ENCODE measurements around the gene TMEM235. TPM values are rescaled to one million over a fixed set of nuclear protein-coding genes. Genes with fewer than 3 reads are reported as not detected.

The TMEM235 gene
- total and polyA plus RNA-seq, 2 donors (not counting 3 experiments of a cell fraction or from before 2014, with no cell fraction given) = 0.04 to 0.38 TPM

DNA sequence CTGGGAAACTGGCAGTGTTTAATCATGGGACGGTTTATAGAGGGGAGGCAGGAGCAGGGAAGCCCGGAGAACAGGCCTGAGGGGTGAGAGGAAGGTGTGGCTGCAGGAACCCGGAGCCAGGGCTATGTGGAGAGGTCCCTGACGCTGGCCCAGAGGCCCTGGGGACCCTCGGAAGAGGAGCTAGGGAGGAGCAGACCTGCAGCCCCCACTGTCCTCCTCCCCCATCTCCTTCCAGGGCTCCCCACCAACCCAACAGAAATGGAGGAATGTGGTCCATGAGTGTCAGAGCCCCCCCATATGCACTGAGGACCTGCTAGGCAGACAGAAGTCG lies 20.3 kb downstream of the TMEM235 start:
- DNase-seq (ENCODE audit: low read depth, low spot score) = no peak
- no TSS peak for BruUV-seq (replicated peaks)
- Histone ChIP-seq H2AFZ (ENCODE audit: low read depth, low read length) (no peak overlapping the region), H3K27me3 (ENCODE audit: control insufficient read depth in 2 of 2, insufficient read depth in 2 of 2, low read length in 2 of 2) (no peaks in the 10 kb centered on the region), H3K4me1 (ENCODE audit: control insufficient read depth, extremely low read depth, insufficient read depth, low read length) (peaks cover 4% of the 10 kb centered on the region), H3K79me2 (ENCODE audit: control insufficient read depth, insufficient read depth, low read length) (no peaks in the 10 kb centered on the region), H3K4me2 (ENCODE audit: insufficient read depth, low read length) (no peak overlapping the region), H3K9ac (replicated peaks; ENCODE audit: extremely low read depth, insufficient read depth, low read length) (no peak overlapping the region), H3K9me3 (replicated peaks; ENCODE audit: control insufficient read depth, insufficient read depth, low read length) (no peaks in the 10 kb centered on the region), H3K9me1 (replicated peaks; ENCODE audit: control insufficient read depth, extremely low read depth, insufficient read depth, low read length) (no peaks in the 10 kb centered on the region), H4K20me1 (replicated peaks; ENCODE audit: control insufficient read depth, extremely low read depth, insufficient read depth, low read length) (no peaks in the 10 kb centered on the region), H3K36me3 (ENCODE audit: control insufficient read depth in 2 of 2, extremely low read depth in 1 of 2, insufficient read depth in 2 of 2, low read length in 2 of 2) (no peaks in the 10 kb centered on the region), H3K4me3 (replicated peaks in 1 of 3; ENCODE audit: insufficient read depth in 1 of 3, low read depth in 1 of 3, low read length in 3 of 3) (no peak overlapping the region), H3K27ac (ENCODE audit: insufficient read depth, low read depth, low read length) (no peak overlapping the region)
- FAIRE-seq = no peak
- TF ChIP-seq FOS (IDR thresholded peaks at IDR 0.05; ENCODE audit: borderline replicate concordance, insufficient read depth, low read length) = no peak
- TF ChIP-seq, protein P1, sequence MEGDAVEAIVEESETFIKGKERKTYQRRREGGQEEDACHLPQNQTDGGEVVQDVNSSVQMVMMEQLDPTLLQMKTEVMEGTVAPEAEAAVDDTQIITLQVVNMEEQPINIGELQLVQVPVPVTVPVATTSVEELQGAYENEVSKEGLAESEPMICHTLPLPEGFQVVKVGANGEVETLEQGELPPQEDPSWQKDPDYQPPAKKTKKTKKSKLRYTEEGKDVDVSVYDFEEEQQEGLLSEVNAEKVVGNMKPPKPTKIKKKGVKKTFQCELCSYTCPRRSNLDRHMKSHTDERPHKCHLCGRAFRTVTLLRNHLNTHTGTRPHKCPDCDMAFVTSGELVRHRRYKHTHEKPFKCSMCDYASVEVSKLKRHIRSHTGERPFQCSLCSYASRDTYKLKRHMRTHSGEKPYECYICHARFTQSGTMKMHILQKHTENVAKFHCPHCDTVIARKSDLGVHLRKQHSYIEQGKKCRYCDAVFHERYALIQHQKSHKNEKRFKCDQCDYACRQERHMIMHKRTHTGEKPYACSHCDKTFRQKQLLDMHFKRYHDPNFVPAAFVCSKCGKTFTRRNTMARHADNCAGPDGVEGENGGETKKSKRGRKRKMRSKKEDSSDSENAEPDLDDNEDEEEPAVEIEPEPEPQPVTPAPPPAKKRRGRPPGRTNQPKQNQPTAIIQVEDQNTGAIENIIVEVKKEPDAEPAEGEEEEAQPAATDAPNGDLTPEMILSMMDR (IDR thresholded peaks at IDR 0.05; ENCODE audit: extremely low read depth in 1 of 2, insufficient read depth in 1 of 2, low read depth in 1 of 2, low read length in 2 of 2) = no peak
- TF ChIP-seq POLR2AphosphoS5 (IDR thresholded peaks at IDR 0.05; ENCODE audit: insufficient read depth, low read depth, low read length) = no peak
- TF ChIP-seq EZH2 (IDR thresholded peaks at IDR 0.05; ENCODE audit: borderline replicate concordance, low read depth, low read length, severe bottlenecking) = no peak
- no peak for TF ChIP-seq POLR2A (IDR thresholded peaks at IDR 0.05; ENCODE audit: low read depth, low read length)
- TF ChIP-seq, protein P2, sequence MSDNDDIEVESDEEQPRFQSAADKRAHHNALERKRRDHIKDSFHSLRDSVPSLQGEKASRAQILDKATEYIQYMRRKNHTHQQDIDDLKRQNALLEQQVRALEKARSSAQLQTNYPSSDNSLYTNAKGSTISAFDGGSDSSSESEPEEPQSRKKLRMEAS (IDR thresholded peaks at IDR 0.05; ENCODE audit: insufficient read depth, insufficient read length) = no peak
- TF ChIP-seq JUN (IDR thresholded peaks at IDR 0.05; ENCODE audit: borderline replicate concordance, insufficient read depth, insufficient read length, low read depth) = no peak
- no peak for TF ChIP-seq MYC (IDR thresholded peaks at IDR 0.05; ENCODE audit: low read depth, low read length)
- ChIA-PET POLR2A (interaction anchor here (1.3 kb wide), 1 partner anchor 108 kb away, joined by 3 read pairs; the partner anchor contains the start of gene SOCS3), CTCF (interaction anchor here (0.6 to 3.7 kb wide), 41 partner anchors 9 to 455 kb away, joined by 3 to 59 read pairs (median 6); partner anchors contain the start of genes AFMID, BIRC5, SOCS3 and SYNGR2)
- dilution Hi-C loops (cut with MboI; ENCODE audit: extremely low pct_ligation_motif_present, low sequenced_read_pairs) = no loop called here
- intact Hi-C loops (cut with micrococcal nuclease) = loop anchor here (1.0 to 10.0 kb wide), 9 partner anchors 64 to 453 kb away; partner anchors contain the start of genes AFMID, SOCS3, TK1 and TMC6
